Spleen (tissue), 7 donors: ENCODE data around the gene GMPS.
"Not testable (repeated sequence)": the region's sequence is repeated elsewhere in the genome, so short reads cannot be mapped to it uniquely, and the experiment has no call there.

ENCODE experiments used
- CTCF ChIP-seq, 11 experiments: fragments of 200-600 bp in 7 of 11; fragments of 450-650 bp in 4 of 11; sonication (generic) in 4 of 11; IDR thresholded peaks in 8 of 11; conservative IDR thresholded peaks in 3 of 11; 1 replicate in 7 of 11; 2 replicates in 4 of 11; pipeline versions ENCODE4 v1.4.0 to v1.8.0; 2016 to 2021; ENCODE audit warnings: antibody characterized with exemption in 11 of 11, inconsistent platforms in 4 of 11, mild to moderate bottlenecking in 1 of 11
- POLR2A ChIP-seq, 3 donors: fragments of 450-650 bp; IDR thresholded peaks; one replicate each; pipeline ENCODE4 v1.5.1; 2017; ENCODE audit warnings: antibody characterized with exemption in 3 of 3, mild to moderate bottlenecking in 1 of 3
- POLR2AphosphoS5 ChIP-seq, 3 donors: sonication (generic); formaldehyde crosslinking; IDR thresholded peaks; one replicate each; pipeline ENCODE4 v1.5.1; 2017; ENCODE audit warnings: antibody characterized with exemption in 3 of 3
- donor health status: DM: no; HTN: no; CAD: no; lungs with moderate emphysema.
- donor health status: DM: no; HTN: no; CAD: no.
- donor health status: DM: no; HTN: no; CAD: no.

GRCh38 chr3:155886348-155886747 is 15.9 kb downstream of the GMPS start:
- TF ChIP-seq CTCF (IDR thresholded peaks at IDR 0.05 in 8 of 11, conservative IDR thresholded peaks at IDR 0.05 in 3 of 11); POLR2A (IDR thresholded peaks at IDR 0.05); POLR2AphosphoS5 (IDR thresholded peaks at IDR 0.05): not testable (repeated sequence)
